Tibial nerve (tissue), 3 donors: Measurements from ENCODE around the gene CDH5.

ENCODE experiments used
- POLR2A ChIP-seq, 2 donors: fragments of 450-650 bp; IDR thresholded peaks; one replicate each; pipeline ENCODE4 v1.6.1; 2017; ENCODE audit warnings: antibody characterized with exemption in 2 of 2, mild to moderate bottlenecking in 2 of 2, moderate library complexity in 2 of 2
- TF ChIP-seq, protein P1 (sequence below), 5 experiments: fragments of 200-600 bp in 3 of 5; fragments of 450-650 bp in 2 of 5; sonication (generic) in 3 of 5; IDR thresholded peaks; one replicate each; pipeline ENCODE4 v1.5.1; 2016 to 2019; ENCODE audit warnings: antibody characterized with exemption in 5 of 5, mild to moderate bottlenecking in 3 of 5, moderate library complexity in 2 of 5

DNA sequence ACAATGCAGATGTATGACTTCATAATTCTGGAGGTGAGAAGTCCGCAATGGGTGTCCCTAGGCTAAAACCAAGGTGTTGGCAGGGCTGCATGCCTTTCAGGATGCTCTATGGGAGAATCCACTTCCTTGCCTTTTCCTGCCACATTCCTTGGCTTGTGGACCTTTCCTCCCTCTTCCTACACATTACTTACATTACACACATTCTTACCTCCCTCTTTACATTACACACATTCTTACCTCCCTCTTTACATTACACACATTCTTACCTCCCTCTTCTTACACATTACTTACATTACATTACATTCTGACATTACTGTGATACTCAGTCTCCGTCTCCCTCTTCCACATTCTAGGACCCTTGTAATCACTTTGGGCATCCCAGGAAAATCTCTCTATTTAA, 14.2 kb upstream of the CDH5 start:
- TF ChIP-seq, protein P1, sequence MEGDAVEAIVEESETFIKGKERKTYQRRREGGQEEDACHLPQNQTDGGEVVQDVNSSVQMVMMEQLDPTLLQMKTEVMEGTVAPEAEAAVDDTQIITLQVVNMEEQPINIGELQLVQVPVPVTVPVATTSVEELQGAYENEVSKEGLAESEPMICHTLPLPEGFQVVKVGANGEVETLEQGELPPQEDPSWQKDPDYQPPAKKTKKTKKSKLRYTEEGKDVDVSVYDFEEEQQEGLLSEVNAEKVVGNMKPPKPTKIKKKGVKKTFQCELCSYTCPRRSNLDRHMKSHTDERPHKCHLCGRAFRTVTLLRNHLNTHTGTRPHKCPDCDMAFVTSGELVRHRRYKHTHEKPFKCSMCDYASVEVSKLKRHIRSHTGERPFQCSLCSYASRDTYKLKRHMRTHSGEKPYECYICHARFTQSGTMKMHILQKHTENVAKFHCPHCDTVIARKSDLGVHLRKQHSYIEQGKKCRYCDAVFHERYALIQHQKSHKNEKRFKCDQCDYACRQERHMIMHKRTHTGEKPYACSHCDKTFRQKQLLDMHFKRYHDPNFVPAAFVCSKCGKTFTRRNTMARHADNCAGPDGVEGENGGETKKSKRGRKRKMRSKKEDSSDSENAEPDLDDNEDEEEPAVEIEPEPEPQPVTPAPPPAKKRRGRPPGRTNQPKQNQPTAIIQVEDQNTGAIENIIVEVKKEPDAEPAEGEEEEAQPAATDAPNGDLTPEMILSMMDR (IDR thresholded peaks at IDR 0.05), result no peak
- TF ChIP-seq POLR2A (IDR thresholded peaks at IDR 0.05), result no peak
